ENCODE data around the gene B4GALT4.

DNA sequence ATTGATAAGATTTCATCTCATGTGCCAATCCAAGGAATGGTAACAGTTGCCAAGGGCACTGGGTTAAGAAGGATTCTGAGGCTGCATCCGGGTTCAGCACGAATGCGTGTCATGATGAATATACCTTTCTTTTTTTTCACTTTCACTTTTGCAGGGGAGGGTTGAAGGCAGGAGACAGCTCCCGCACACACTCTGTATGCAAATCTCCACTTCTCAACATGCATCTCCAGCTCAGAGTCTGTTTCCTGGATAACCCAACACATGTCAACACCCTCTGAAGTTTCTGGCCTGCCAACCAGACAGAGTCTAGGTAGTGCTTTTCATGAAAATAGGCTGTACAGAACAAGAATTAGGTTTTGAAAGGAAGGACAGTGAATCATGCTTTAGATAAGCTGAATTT is 21.6 kb downstream of the B4GALT4 start:
- TF ChIP-seq GLIS3 (CRISPR knock-in tag; IDR thresholded peaks at IDR 0.05) (no peak), ARNTL (CRISPR knock-in tag; IDR thresholded peaks at IDR 0.05; ENCODE audit: borderline replicate concordance, low read depth) (no peak), ISL1 (CRISPR knock-in tag; IDR thresholded peaks at IDR 0.05) (no peak), OSR1 (CRISPR knock-in tag; IDR thresholded peaks at IDR 0.05) (no peak), PATZ1 (CRISPR knock-in tag; IDR thresholded peaks at IDR 0.05; ENCODE audit: borderline replicate concordance) (no peak), RARB (CRISPR knock-in tag; IDR thresholded peaks at IDR 0.05) (no peak), ESRRG (CRISPR knock-in tag; IDR thresholded peaks at IDR 0.05) (no peak), ZFP3 (CRISPR knock-in tag; IDR thresholded peaks at IDR 0.05) (no peak), CSDC2 (CRISPR knock-in tag; IDR thresholded peaks at IDR 0.05) (no peak), ZC3H10 (CRISPR knock-in tag; IDR thresholded peaks at IDR 0.05) (no peak), SNAI2 (CRISPR knock-in tag; IDR thresholded peaks at IDR 0.05) (no peak), TCF4 (CRISPR knock-in tag; IDR thresholded peaks at IDR 0.05; ENCODE audit: borderline replicate concordance) (no peak), ZFP30 (CRISPR knock-in tag; IDR thresholded peaks at IDR 0.05) (no peak)
- TF ChIP-seq, protein P1, sequence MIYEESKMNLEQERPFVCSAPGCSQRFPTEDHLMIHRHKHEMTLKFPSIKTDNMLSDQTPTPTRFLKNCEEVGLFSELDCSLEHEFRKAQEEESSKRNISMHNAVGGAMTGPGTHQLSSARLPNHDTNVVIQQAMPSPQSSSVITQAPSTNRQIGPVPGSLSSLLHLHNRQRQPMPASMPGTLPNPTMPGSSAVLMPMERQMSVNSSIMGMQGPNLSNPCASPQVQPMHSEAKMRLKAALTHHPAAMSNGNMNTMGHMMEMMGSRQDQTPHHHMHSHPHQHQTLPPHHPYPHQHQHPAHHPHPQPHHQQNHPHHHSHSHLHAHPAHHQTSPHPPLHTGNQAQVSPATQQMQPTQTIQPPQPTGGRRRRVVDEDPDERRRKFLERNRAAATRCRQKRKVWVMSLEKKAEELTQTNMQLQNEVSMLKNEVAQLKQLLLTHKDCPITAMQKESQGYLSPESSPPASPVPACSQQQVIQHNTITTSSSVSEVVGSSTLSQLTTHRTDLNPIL (CRISPR knock-in tag; IDR thresholded peaks at IDR 0.05; ENCODE audit: low read depth) = no peak
